CD4-positive, alpha-beta T cell treated with Interleukin-12 subunit alpha and Interleukin-12 subunit beta, for 1 hour (primary cell): Measurements from ENCODE around the gene ATXN7L3B.
A peak's percentile ranks its signal among the peaks of the same experiment; 100 is the strongest.
"Not testable (repeated sequence)": the region's sequence is repeated elsewhere in the genome, so short reads cannot be mapped to it uniquely, and the experiment has no call there.

ENCODE experiments used
- DNase-seq: peaks from one replicate; pipeline ENCODE4 v3.0.0-alpha.2; 2020

ATXN7L3B gene

GRCh38 chr12:74537707-74538385, at the start of gene ATXN7L3B:
Gene ATXN7L3B (plus strand): TSS chr12:74537835. CDS start chr12:74538113, 278 bp downstream.
- DNase-seq = peak; percentile 96

GRCh38 chr12:74488134-74488533, 49.5 kb upstream of the ATXN7L3B start:
- no peak for DNase-seq

- no peak for DNase-seq
These were observed 48.1 kb upstream of the ATXN7L3B start for GRCh38 chr12:74489543-74489942.

- peak; percentile 18 for DNase-seq
These were observed 47.1 kb upstream of the ATXN7L3B start for GRCh38 chr12:74490390-74491064.

- no peak for DNase-seq
These were observed 46.3 kb upstream of the ATXN7L3B start for GRCh38 chr12:74491374-74491773.

- DNase-seq = no peak
These were observed 38.4 kb upstream of the ATXN7L3B start for GRCh38 chr12:74499192-74499591.

GRCh38 chr12:74508873-74509657, 28.6 kb upstream of the ATXN7L3B start:
- not testable (repeated sequence) for DNase-seq

- no peak for DNase-seq
These were observed 27.7 kb upstream of the ATXN7L3B start for GRCh38 chr12:74509886-74510285.

- DNase-seq = no peak
These were observed 23.4 kb upstream of the ATXN7L3B start for GRCh38 chr12:74514098-74514872.

- DNase-seq = no peak
These were observed 21.8 kb upstream of the ATXN7L3B start for GRCh38 chr12:74515849-74516248.

GRCh38 chr12:74526535-74526934, 11.1 kb upstream of the ATXN7L3B start:
- DNase-seq = no peak

- DNase-seq = no peak
These were observed 10.1 kb upstream of the ATXN7L3B start for GRCh38 chr12:74527491-74527890.

GRCh38 chr12:74530676-74531075, 7.0 kb upstream of the ATXN7L3B start:
- DNase-seq = no peak

- DNase-seq = peak; percentile 24
These were observed 2.1 kb upstream of the ATXN7L3B start for GRCh38 chr12:74535536-74535935.

- peak; percentile 71 for DNase-seq
These were observed 419 bp upstream of the ATXN7L3B start for GRCh38 chr12:74537126-74537706.

GRCh38 chr12:74538491-74539258, 1.0 kb downstream of the ATXN7L3B start:
- DNase-seq = peak; percentile 56

- DNase-seq = no peak
These were observed 1.6 kb downstream of the ATXN7L3B start for GRCh38 chr12:74539261-74539660.

- no peak for DNase-seq
These were observed 2.3 kb downstream of the ATXN7L3B start for GRCh38 chr12:74539765-74540526.

GRCh38 chr12:74541074-74541473, 3.4 kb downstream of the ATXN7L3B start:
- no peak for DNase-seq

GRCh38 chr12:74547249-74547648, 9.6 kb downstream of the ATXN7L3B start:
- DNase-seq = no peak

GRCh38 chr12:74551291-74551690, 13.7 kb downstream of the ATXN7L3B start:
- DNase-seq = no peak
